GM12878 (cell line): ENCODE measurements around the gene NOP53. TPM values are rescaled to one million over a fixed set of nuclear protein-coding genes. Genes with fewer than 3 reads are reported as not detected.

Source experiments
- ATAC-seq: fragments of 200-7000 bp; cut with Tn5 transposase; 3 replicates; pipeline ENCODE4 v1.9.1; 2020; ENCODE audit warnings: mild to moderate bottlenecking, moderate library complexity
- BruUV-seq: library from RNA; stranded (reverse); fragments of 400-500 nt; replicated peaks from 2 replicates; lab custom pipeline; 2021; lab: Mats Ljungman, UMichigan
- CTCF ChIA-PET: fragments of 300-600 bp; sonication (Branson Sonifier 250); formaldehyde crosslinking; extraction: SDS; loops from one replicate; lab custom pipeline; 2021; ENCODE audit warnings: inconsistent platforms; lab: Yijun Ruan, JAX
- POLR2A ChIA-PET: fragments of 350-600 bp; formaldehyde crosslinking; extraction: SDS; loops from one replicate; lab custom pipeline; 2021; ENCODE audit warnings: inconsistent platforms; lab: Charles Lee
- RAD21 ChIA-PET: fragments of 300-600 bp; sonication (Branson Sonifier 250); formaldehyde crosslinking; loops from one replicate; lab custom pipeline; 2023; ENCODE audit warnings: antibody characterized with exemption; ENCODE audit not compliant: unreplicated experiment; lab: Charles Lee
- SMC1A ChIA-PET: fragments of 300-600 bp; sonication (Branson Sonifier 250); formaldehyde crosslinking; loops from one replicate; lab custom pipeline; 2023; ENCODE audit not compliant: unreplicated experiment, uncharacterized antibody; lab: Charles Lee
- DNase-seq: peaks from one replicate; pipeline ENCODE4 v3.0.0-alpha.2; 2011; ENCODE audit warnings: low read depth, low spot score
- FAIRE-seq: peaks from 3 replicates; lab custom pipeline; 2011; peaks lifted over from hg19 to GRCh38; lab: Jason Lieb, UNC
- H2AFZ ChIP-seq: 2 replicates; pipeline ENCODE4 v1.6.0; 2011; ENCODE audit warnings: low read depth, low read length, control low read depth; ENCODE audit not compliant: control insufficient read depth
- H3K27ac ChIP-seq: 2 replicates; pipeline ENCODE4 v1.5.1; 2011; ENCODE audit warnings: control low read depth; ENCODE audit not compliant: control insufficient read depth, insufficient read depth
- H3K27me3 ChIP-seq, 2 experiments: replicated peaks in 1 of 2; 2 replicates each; pipeline versions ENCODE4 v1.6.0 to v1.6.1; 2011; ENCODE audit warnings: low read length in 1 of 2; ENCODE audit not compliant: control insufficient read depth in 2 of 2, insufficient read depth in 2 of 2
- H3K36me3 ChIP-seq, 2 experiments: 2 replicates each; pipeline ENCODE4 v1.5.1; 2011; ENCODE audit warnings: low read length in 1 of 2; ENCODE audit not compliant: control insufficient read depth in 2 of 2, insufficient read depth in 2 of 2
- H3K4me1 ChIP-seq: 2 replicates; pipeline ENCODE4 v1.6.1; 2011; ENCODE audit warnings: mild to moderate bottlenecking, low read length, moderate library complexity, mixed read lengths; ENCODE audit not compliant: control insufficient read depth, insufficient read depth
- H3K4me2 ChIP-seq: 2 replicates; pipeline ENCODE4 v1.6.0; 2011; ENCODE audit warnings: control low read depth; ENCODE audit not compliant: control insufficient read depth, insufficient read depth
- H3K4me3 ChIP-seq: fragments of 200-600 bp; sonication (generic); 2 replicates; pipeline ENCODE4 v1.5.1; 2016
- H3K79me2 ChIP-seq: 2 replicates; pipeline ENCODE4 v1.6.0; 2011; ENCODE audit warnings: low read length; ENCODE audit not compliant: control insufficient read depth, insufficient read depth
- H3K9ac ChIP-seq: 2 replicates; pipeline ENCODE4 v1.8.0; 2011; ENCODE audit warnings: low read length, control low read depth, mixed read lengths; ENCODE audit not compliant: control insufficient read depth, insufficient read depth
- H3K9me3 ChIP-seq: replicated peaks from 3 replicates; pipeline ENCODE4 v1.5.1; 2011; ENCODE audit warnings: mild to moderate bottlenecking, low read length; ENCODE audit not compliant: control insufficient read depth, insufficient read depth
- H4K20me1 ChIP-seq: 2 replicates; pipeline ENCODE4 v1.6.0; 2011; ENCODE audit not compliant: control insufficient read depth, insufficient read depth
- BACH1 ChIP-seq: fragments of 450-650 bp; IDR thresholded peaks from 2 replicates; pipeline ENCODE4 v1.6.1; 2017; ENCODE audit warnings: mild to moderate bottlenecking, borderline replicate concordance
- MAX ChIP-seq: IDR thresholded peaks from 2 replicates; pipeline ENCODE4 v1.6.1; 2012; ENCODE audit warnings: low read depth, low read length, improper control_type of control experiment
- NFXL1 ChIP-seq: fragments of 450-650 bp; IDR thresholded peaks from 2 replicates; pipeline ENCODE4 v1.6.1; 2017; ENCODE audit warnings: antibody characterized with exemption, mild to moderate bottlenecking, borderline replicate concordance
- NFYB ChIP-seq: IDR thresholded peaks from 2 replicates; pipeline ENCODE4 v1.6.1; 2011; ENCODE audit warnings: low read depth, mild to moderate bottlenecking, low read length, improper control_type of control experiment, moderate library complexity; ENCODE audit not compliant: insufficient read depth
- POLR2A ChIP-seq: IDR thresholded peaks from 2 replicates; pipeline ENCODE4 v1.6.1; 2011; ENCODE audit warnings: low read depth, mild to moderate bottlenecking, low read length
- TCF3 ChIP-seq: IDR thresholded peaks from 2 replicates; pipeline ENCODE4 v1.6.1; 2012; ENCODE audit warnings: low read depth, mild to moderate bottlenecking, low read length, borderline replicate concordance; ENCODE audit not compliant: insufficient read depth
- ZNF207 ChIP-seq: fragments of 450-650 bp; IDR thresholded peaks from 2 replicates; pipeline ENCODE4 v1.6.1; 2014; ENCODE audit warnings: antibody characterized with exemption, mild to moderate bottlenecking, borderline replicate concordance
- WGBS: methylation state at CpG from one replicate; pipeline ENCODE4 v1.1.6; 2016; ENCODE audit warnings: low lambda C conversion rate; ENCODE audit not compliant: insufficient replicate concordance, insufficient coverage; ENCODE audit errors: missing lambda C conversion rate; 5-methylcytosine and 5-hydroxymethylcytosine counted together
- in situ Hi-C: fragments of 300-500 bp; cut with MboI; formaldehyde crosslinking; loops from 9 replicates; pipeline ENCODE4 v1.14.3; 2018; ENCODE audit warnings: mixed read lengths
- intact Hi-C: fragments of 100-400 bp; cut with micrococcal nuclease; formaldehyde crosslinking; loops from one replicate; pipeline ENCODE4 v1.14.2; 2022; ENCODE audit not compliant: unreplicated experiment
- polyA plus RNA-seq, 11 experiments: library from polyadenylated mRNA; depleted of rRNA in 4 of 11; unstranded in 6 of 11; stranded (reverse) in 5 of 11; fragments of >200 nt; fragmentation: Nextera tagmentation in 4 of 11; fragmentation: Illumina TruSeq in 1 of 11; extraction: Ambion mirVana in 4 of 11; extraction: Trizol in 1 of 11; gene quantifications; 1 replicate in 1 of 11; 2 replicates in 10 of 11; pipeline versions ENCODE4 v1.2.1 to v1.2.3, GENCODE V29; 2011 to 2016; ENCODE audit warnings: inconsistent platforms in 2 of 11, missing spikeins in 2 of 11, low read depth in 1 of 11
- total RNA-seq, 4 experiments: library from RNA; depleted of rRNA in 3 of 4; stranded (reverse); fragments of >200 nt in 3 of 4; fragmentation: Illumina TruSeq in 1 of 4; extraction: Trizol in 1 of 4; gene quantifications; 2 replicates each; pipeline versions ENCODE4 v1.2.1 to v1.2.3, GENCODE V29; 2013 to 2021
- TF ChIP-seq, protein P1 (sequence below): fragments of 450-650 bp; IDR thresholded peaks from 2 replicates; pipeline ENCODE4 v1.6.1; 2016; ENCODE audit warnings: mild to moderate bottlenecking, moderate library complexity, borderline replicate concordance
- TF ChIP-seq, protein P2 (sequence below): fragments of 450-650 bp; IDR thresholded peaks from 2 replicates; pipeline ENCODE4 v1.6.1; 2016; ENCODE audit warnings: mild to moderate bottlenecking
- TF ChIP-seq, protein P3 (sequence below): IDR thresholded peaks from 2 replicates; pipeline ENCODE4 v1.6.1; 2012; ENCODE audit warnings: low read depth, low read length, improper control_type of control experiment

The NOP53 gene
- total and polyA plus RNA-seq, 10 of the 15 experiments (the other 5 are each of a cell fraction or from before 2014, with no cell fraction given) = 6.0 to 386 (median 167) TPM

DNA sequence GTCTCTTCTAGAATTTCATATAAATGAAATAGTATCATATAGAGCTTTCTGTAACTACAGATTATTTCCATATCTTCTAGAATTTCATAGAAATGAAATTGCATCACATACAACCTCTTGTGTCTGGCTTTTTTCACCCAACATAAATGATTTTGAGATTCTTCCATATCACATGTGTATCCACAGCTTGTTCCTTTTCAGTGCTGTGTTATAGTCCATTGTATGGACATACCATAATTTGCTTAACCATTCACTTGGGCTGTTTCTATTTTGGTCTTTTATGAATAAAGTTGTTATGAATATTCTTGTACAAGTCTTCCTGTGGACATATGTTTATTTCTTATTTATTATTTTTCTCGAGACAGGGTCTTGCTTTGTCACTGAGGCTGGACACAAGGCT, 47.3 kb downstream of the NOP53 start:
- Histone ChIP-seq H3K4me3 (no peak overlapping the region), H3K9ac (no peak overlapping the region), H2AFZ (no peak overlapping the region), H3K4me1 (no peaks in the 10 kb centered on the region), H3K79me2 (no peaks in the 10 kb centered on the region), H3K4me2 (no peak overlapping the region), H4K20me1 (no peaks in the 10 kb centered on the region), H3K27ac (no peak overlapping the region), H3K9me3 (no peaks in the 10 kb centered on the region; the same call in 2 of the 3 replicates), H3K27me3 (no peaks in the 10 kb centered on the region), H3K36me3 (no peaks in the 10 kb centered on the region)
- intact Hi-C loops = no loop called here
- ATAC-seq (no peak), DNase-seq (no peak), FAIRE-seq (no peak)
- BruUV-seq = no TSS peak
- ChIA-PET SMC1A (no interaction called here), CTCF (interaction anchor here (0.7 to 4.0 kb wide), 4 partner anchors 26 to 79 kb away, joined by 3 to 24 read pairs (median 3); partner anchors contain the start of gene EHD2), RAD21 (no interaction called here), POLR2A (no interaction called here)
- in situ Hi-C loops = no loop called here
- TF ChIP-seq NFYB (no peak), BACH1 (no peak), MAX (no peak), NFXL1 (no peak), POLR2A (no peak), ZNF207 (no peak), TCF3 (no peak)
- TF ChIP-seq, protein P1, sequence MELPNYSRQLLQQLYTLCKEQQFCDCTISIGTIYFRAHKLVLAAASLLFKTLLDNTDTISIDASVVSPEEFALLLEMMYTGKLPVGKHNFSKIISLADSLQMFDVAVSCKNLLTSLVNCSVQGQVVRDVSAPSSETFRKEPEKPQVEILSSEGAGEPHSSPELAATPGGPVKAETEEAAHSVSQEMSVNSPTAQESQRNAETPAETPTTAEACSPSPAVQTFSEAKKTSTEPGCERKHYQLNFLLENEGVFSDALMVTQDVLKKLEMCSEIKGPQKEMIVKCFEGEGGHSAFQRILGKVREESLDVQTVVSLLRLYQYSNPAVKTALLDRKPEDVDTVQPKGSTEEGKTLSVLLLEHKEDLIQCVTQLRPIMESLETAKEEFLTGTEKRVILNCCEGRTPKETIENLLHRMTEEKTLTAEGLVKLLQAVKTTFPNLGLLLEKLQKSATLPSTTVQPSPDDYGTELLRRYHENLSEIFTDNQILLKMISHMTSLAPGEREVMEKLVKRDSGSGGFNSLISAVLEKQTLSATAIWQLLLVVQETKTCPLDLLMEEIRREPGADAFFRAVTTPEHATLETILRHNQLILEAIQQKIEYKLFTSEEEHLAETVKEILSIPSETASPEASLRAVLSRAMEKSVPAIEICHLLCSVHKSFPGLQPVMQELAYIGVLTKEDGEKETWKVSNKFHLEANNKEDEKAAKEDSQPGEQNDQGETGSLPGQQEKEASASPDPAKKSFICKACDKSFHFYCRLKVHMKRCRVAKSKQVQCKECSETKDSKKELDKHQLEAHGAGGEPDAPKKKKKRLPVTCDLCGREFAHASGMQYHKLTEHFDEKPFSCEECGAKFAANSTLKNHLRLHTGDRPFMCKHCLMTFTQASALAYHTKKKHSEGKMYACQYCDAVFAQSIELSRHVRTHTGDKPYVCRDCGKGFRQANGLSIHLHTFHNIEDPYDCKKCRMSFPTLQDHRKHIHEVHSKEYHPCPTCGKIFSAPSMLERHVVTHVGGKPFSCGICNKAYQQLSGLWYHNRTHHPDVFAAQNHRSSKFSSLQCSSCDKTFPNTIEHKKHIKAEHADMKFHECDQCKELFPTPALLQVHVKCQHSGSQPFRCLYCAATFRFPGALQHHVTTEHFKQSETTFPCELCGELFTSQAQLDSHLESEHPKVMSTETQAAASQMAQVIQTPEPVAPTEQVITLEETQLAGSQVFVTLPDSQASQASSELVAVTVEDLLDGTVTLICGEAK = no peak
- TF ChIP-seq, protein P2, sequence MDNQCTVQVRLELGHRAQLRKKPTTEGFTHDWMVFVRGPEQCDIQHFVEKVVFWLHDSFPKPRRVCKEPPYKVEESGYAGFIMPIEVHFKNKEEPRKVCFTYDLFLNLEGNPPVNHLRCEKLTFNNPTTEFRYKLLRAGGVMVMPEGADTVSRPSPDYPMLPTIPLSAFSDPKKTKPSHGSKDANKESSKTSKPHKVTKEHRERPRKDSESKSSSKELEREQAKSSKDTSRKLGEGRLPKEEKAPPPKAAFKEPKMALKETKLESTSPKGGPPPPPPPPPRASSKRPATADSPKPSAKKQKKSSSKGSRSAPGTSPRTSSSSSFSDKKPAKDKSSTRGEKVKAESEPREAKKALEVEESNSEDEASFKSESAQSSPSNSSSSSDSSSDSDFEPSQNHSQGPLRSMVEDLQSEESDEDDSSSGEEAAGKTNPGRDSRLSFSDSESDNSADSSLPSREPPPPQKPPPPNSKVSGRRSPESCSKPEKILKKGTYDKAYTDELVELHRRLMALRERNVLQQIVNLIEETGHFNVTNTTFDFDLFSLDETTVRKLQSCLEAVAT = no peak
- TF ChIP-seq, protein P3, sequence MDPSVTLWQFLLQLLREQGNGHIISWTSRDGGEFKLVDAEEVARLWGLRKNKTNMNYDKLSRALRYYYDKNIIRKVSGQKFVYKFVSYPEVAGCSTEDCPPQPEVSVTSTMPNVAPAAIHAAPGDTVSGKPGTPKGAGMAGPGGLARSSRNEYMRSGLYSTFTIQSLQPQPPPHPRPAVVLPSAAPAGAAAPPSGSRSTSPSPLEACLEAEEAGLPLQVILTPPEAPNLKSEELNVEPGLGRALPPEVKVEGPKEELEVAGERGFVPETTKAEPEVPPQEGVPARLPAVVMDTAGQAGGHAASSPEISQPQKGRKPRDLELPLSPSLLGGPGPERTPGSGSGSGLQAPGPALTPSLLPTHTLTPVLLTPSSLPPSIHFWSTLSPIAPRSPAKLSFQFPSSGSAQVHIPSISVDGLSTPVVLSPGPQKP = no peak
- 32% methylated on average over 1 of the region's 1 CpG for WGBS
